Breast epithelium (tissue), 3 donors: ENCODE measurements around the gene PTP4A1.

Experiments used
- POLR2A ChIP-seq: fragments of 450-650 bp; IDR thresholded peaks from one replicate; pipeline ENCODE4 v1.6.1; 2016; ENCODE audit warnings: antibody characterized with exemption, mild to moderate bottlenecking, moderate library complexity
- TF ChIP-seq, protein P1 (sequence below), 3 donors: fragments of 450-650 bp; IDR thresholded peaks; one replicate each; pipeline ENCODE4 v1.5.1; 2016 to 2017; ENCODE audit warnings: antibody characterized with exemption in 3 of 3, mild to moderate bottlenecking in 3 of 3, moderate library complexity in 3 of 3

DNA sequence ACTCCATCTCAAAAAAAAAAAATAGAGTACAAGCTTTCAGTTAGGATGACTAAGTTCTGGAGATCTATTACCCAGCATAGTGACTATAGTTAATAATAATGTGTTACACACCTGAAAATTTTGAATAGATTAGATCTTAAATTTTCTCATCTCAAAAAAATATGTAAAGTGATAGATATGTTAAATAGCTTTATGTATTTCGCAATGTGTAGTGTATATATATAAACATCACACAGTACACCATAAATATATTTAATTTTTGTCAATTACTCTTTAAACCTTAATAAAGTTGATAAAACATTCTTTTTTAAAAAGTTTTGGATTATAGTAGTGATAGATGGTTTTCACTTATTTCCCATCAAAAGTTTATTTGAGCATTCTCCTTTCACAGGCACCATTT lies 25.6 kb upstream of the PTP4A1 start:
- TF ChIP-seq, protein P1, sequence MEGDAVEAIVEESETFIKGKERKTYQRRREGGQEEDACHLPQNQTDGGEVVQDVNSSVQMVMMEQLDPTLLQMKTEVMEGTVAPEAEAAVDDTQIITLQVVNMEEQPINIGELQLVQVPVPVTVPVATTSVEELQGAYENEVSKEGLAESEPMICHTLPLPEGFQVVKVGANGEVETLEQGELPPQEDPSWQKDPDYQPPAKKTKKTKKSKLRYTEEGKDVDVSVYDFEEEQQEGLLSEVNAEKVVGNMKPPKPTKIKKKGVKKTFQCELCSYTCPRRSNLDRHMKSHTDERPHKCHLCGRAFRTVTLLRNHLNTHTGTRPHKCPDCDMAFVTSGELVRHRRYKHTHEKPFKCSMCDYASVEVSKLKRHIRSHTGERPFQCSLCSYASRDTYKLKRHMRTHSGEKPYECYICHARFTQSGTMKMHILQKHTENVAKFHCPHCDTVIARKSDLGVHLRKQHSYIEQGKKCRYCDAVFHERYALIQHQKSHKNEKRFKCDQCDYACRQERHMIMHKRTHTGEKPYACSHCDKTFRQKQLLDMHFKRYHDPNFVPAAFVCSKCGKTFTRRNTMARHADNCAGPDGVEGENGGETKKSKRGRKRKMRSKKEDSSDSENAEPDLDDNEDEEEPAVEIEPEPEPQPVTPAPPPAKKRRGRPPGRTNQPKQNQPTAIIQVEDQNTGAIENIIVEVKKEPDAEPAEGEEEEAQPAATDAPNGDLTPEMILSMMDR (IDR thresholded peaks at IDR 0.05), result no peak
- no peak for TF ChIP-seq POLR2A
